Endothelial cell of umbilical vein (primary cell): ENCODE measurements around the gene CBX5.

Experiments used
- POLR2A ChIP-seq: IDR thresholded peaks from 2 replicates; pipeline ENCODE4 v1.6.1; 2012; ENCODE audit warnings: low read depth, mild to moderate bottlenecking, control low read depth, low read length
- TF ChIP-seq, protein P1 (sequence below), 2 donors: IDR thresholded peaks; 1 replicate in 1 of 2; 2 replicates in 1 of 2; pipeline ENCODE4 v1.5.1; 2011; ENCODE audit warnings: low read length in 2 of 2, mild to moderate bottlenecking in 2 of 2, moderate library complexity in 2 of 2, control low read depth in 1 of 2, inconsistent platforms in 1 of 2, low read depth in 1 of 2; ENCODE audit not compliant: insufficient read depth in 1 of 2; ENCODE audit errors: extremely low read depth in 1 of 2

DNA sequence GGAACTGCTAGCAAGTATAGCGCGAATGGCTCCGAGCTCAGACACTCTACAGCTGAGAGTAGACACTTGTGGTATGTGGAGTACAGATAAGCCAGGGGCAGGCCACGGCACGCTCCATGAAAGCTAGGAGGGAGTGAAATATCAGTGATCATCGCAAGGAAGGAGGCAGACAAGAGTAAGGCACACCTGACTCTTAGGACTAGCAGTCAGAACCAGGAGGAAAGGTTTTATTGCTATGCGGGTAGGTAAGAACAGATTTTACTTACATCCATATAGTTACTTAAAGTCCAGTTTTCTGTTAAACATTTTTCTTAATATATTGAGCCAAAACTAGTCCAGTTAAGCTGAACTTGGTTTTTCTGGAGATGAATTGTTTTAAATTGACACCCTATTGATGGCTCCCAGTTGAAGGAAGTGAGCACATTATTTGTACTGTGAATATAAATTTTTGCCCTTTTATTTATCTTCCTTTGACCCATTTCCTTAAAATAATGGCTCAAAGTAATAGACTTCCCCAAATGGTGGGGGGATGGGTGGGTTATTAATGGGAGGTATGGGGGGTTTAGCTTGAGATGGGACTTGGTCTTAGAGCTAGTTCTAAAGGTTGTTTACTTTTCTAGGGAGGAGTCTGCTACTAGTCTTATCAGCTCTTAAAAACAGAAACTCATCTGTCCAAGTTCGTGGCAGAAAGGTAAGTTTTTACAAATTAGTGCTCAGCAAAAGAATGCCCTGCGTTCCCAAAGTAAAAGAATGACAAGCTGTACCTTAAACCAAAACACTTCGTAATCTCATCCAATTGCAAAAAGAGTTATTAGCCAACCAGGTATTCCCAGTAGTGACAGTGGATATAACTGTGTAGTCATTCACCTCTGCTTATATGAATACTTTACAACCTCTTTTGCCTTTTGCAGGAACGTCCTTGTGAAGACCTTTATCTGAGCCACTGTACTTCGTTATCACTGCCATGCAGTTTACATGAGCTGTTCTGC is 6.4 kb upstream of the CBX5 start:
- TF ChIP-seq POLR2A, result peak; percentile 41
- TF ChIP-seq, protein P1, sequence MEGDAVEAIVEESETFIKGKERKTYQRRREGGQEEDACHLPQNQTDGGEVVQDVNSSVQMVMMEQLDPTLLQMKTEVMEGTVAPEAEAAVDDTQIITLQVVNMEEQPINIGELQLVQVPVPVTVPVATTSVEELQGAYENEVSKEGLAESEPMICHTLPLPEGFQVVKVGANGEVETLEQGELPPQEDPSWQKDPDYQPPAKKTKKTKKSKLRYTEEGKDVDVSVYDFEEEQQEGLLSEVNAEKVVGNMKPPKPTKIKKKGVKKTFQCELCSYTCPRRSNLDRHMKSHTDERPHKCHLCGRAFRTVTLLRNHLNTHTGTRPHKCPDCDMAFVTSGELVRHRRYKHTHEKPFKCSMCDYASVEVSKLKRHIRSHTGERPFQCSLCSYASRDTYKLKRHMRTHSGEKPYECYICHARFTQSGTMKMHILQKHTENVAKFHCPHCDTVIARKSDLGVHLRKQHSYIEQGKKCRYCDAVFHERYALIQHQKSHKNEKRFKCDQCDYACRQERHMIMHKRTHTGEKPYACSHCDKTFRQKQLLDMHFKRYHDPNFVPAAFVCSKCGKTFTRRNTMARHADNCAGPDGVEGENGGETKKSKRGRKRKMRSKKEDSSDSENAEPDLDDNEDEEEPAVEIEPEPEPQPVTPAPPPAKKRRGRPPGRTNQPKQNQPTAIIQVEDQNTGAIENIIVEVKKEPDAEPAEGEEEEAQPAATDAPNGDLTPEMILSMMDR (IDR thresholded peaks at IDR 0.05; ENCODE audit: extremely low read depth in 1 of 2, insufficient read depth in 1 of 2, low read depth in 1 of 2, low read length in 2 of 2), result no peak
